Upper lobe of left lung (tissue), 6 donors: ENCODE results near the gene SULT1E1. TPM values are rescaled to one million over a fixed set of nuclear protein-coding genes. Genes with fewer than 3 reads are reported as not detected.

Source experiments
- ATAC-seq, 2 donors: fragments of 200-7000 bp; cut with Tn5 transposase; one replicate each; pipeline ENCODE4 v1.9.1; 2022; ENCODE audit warnings: mild to moderate bottlenecking in 2 of 2, moderate library complexity in 2 of 2; ENCODE audit not compliant: low FRiP score in 2 of 2
- DNase-seq, 2 donors: peaks; one replicate each; pipeline ENCODE4 v3.0.0-alpha.2; 2019 to 2020
- H3K27ac ChIP-seq, 4 donors: fragments of 200-600 bp; sonication (generic); one replicate each; pipeline ENCODE4 v1.5.1; 2016 to 2019
- H3K27me3 ChIP-seq, 4 donors: fragments of 200-600 bp; sonication (generic); one replicate each; pipeline ENCODE4 v1.5.1; 2017 to 2019
- H3K36me3 ChIP-seq, 4 donors: fragments of 200-600 bp; sonication (generic); one replicate each; pipeline ENCODE4 v1.5.1; 2016 to 2019
- H3K4me1 ChIP-seq, 4 donors: fragments of 200-600 bp; sonication (generic); one replicate each; pipeline ENCODE4 v1.5.1; 2018 to 2019
- H3K4me3 ChIP-seq, 4 donors: fragments of 200-600 bp; sonication (generic); one replicate each; pipeline ENCODE4 v1.5.1; 2017 to 2019; ENCODE audit warnings: mild to moderate bottlenecking in 2 of 4, moderate library complexity in 1 of 4
- H3K9me3 ChIP-seq, 4 donors: fragments of 200-600 bp; sonication (generic); one replicate each; pipeline ENCODE4 v1.5.1; 2018 to 2019
- EP300 ChIP-seq, 4 donors: sonication (generic); formaldehyde crosslinking; IDR thresholded peaks; one replicate each; pipeline ENCODE4 v1.5.1; 2017; ENCODE audit warnings: antibody characterized with exemption in 4 of 4, control low read depth in 2 of 4
- POLR2A ChIP-seq, 4 donors: fragments of 450-650 bp; IDR thresholded peaks; one replicate each; pipeline ENCODE4 v1.5.1; 2016 to 2017; ENCODE audit warnings: antibody characterized with exemption in 4 of 4, mild to moderate bottlenecking in 2 of 4
- POLR2AphosphoS5 ChIP-seq, 2 donors: sonication (generic); formaldehyde crosslinking; IDR thresholded peaks; one replicate each; pipeline ENCODE4 v1.5.1; 2017; ENCODE audit warnings: antibody characterized with exemption in 2 of 2
- WGBS, 2 donors: methylation state at CpG; one replicate each; pipeline ENCODE4 v1.1.5; 2017 to 2018; 5-methylcytosine and 5-hydroxymethylcytosine counted together
- total RNA-seq, 6 donors: library from RNA; depleted of rRNA in 4 of 6; stranded (reverse); fragments of >200 nt in 4 of 6; gene quantifications; one replicate each; pipeline versions ENCODE4 v1.1.0 to v1.2.1, GENCODE V29; 2016 to 2021
- TF ChIP-seq, protein P1 (sequence below), 6 experiments: fragments of 450-650 bp in 4 of 6; fragments of 200-600 bp in 2 of 6; sonication (generic) in 2 of 6; IDR thresholded peaks; one replicate each; pipeline ENCODE4 v1.5.1; 2016 to 2019; ENCODE audit warnings: antibody characterized with exemption in 6 of 6
- donor health status: DM: no; HTN: no; CAD: no; lungs with moderate emphysema.
- donor health status: DM: no; HTN: yes; CAD: no; lungs with severe emphysema.

Gene SULT1E1
- total RNA-seq, 6 donors from 2014 or later, result 1.2 to 4.3 (median 2.2) TPM; not detected in 1

DNA sequence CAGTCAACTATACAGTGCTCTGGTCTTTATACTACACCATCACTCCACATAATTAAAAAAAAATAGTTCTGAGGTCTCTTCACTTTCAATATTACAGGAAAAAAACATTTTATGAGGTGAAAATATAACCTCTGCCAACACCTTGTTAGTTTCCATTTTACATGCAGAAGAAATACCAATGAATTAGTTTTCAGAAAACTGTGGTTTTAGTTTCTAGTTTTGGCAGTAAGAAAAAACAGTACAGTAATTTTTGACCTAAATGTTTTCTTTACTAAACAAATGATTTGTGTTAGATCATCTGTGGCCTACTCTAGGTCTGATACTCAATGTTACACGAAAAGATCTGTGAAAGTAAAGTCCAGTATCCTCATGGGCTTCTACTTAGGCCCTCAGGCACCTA is 10.0 kb downstream of the SULT1E1 start:
- no peak overlapping the region for H3K4me3 ChIP-seq
- no peak for TF ChIP-seq POLR2AphosphoS5 (IDR thresholded peaks at IDR 0.05)
- TF ChIP-seq EP300 (IDR thresholded peaks at IDR 0.05), result no peak
- no peak for TF ChIP-seq POLR2A (IDR thresholded peaks at IDR 0.05)
- TF ChIP-seq, protein P1, sequence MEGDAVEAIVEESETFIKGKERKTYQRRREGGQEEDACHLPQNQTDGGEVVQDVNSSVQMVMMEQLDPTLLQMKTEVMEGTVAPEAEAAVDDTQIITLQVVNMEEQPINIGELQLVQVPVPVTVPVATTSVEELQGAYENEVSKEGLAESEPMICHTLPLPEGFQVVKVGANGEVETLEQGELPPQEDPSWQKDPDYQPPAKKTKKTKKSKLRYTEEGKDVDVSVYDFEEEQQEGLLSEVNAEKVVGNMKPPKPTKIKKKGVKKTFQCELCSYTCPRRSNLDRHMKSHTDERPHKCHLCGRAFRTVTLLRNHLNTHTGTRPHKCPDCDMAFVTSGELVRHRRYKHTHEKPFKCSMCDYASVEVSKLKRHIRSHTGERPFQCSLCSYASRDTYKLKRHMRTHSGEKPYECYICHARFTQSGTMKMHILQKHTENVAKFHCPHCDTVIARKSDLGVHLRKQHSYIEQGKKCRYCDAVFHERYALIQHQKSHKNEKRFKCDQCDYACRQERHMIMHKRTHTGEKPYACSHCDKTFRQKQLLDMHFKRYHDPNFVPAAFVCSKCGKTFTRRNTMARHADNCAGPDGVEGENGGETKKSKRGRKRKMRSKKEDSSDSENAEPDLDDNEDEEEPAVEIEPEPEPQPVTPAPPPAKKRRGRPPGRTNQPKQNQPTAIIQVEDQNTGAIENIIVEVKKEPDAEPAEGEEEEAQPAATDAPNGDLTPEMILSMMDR (IDR thresholded peaks at IDR 0.05), result no peak
- no peaks in the 10 kb centered on the region for H3K4me1 ChIP-seq
- 69 to 87% methylated on average over 1 of the region's 1 CpG for WGBS, 2 donors
- DNase-seq (no peak), ATAC-seq (no peak)
- no peaks in the 10 kb centered on the region for H3K9me3 ChIP-seq
- no peaks in the 10 kb centered on the region for H3K36me3 ChIP-seq
- no peaks in the 10 kb centered on the region for H3K27me3 ChIP-seq
- H3K27ac ChIP-seq, result no peak overlapping the region

DNA sequence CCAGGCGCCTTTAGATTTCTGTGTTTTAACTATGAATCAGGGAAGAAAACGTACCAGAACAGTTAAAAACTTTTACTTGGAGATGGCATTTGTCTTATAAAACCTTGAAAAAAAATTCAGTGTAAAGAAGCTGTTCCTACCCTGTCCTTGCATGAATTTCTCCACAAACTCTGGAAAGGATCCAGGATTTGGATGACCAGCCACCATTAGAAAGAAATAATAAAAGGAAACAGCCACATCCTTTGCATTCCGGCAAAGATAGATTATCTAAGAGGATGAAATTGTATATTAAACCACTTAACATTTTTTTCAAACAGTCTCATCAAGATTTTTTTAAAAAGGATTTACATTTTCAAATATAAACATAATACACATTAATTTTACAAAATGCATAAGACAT is 10.6 kb downstream of the SULT1E1 start:
- DNase-seq, result no peak
- Histone ChIP-seq H3K27me3 (no peaks in the 10 kb centered on the region), H3K9me3 (no peaks in the 10 kb centered on the region), H3K36me3 (no peaks in the 10 kb centered on the region), H3K4me3 (no peak overlapping the region), H3K4me1 (no peaks in the 10 kb centered on the region), H3K27ac (no peak overlapping the region)
- no peak for ATAC-seq
- 61 to 66% methylated on average over 3 of the region's 3 CpGs for WGBS, 2 donors
- TF ChIP-seq EP300 (IDR thresholded peaks at IDR 0.05) (no peak), POLR2AphosphoS5 (IDR thresholded peaks at IDR 0.05) (no peak), POLR2A (IDR thresholded peaks at IDR 0.05) (no peak)
- TF ChIP-seq, protein P1 (IDR thresholded peaks at IDR 0.05), result no peak

DNA sequence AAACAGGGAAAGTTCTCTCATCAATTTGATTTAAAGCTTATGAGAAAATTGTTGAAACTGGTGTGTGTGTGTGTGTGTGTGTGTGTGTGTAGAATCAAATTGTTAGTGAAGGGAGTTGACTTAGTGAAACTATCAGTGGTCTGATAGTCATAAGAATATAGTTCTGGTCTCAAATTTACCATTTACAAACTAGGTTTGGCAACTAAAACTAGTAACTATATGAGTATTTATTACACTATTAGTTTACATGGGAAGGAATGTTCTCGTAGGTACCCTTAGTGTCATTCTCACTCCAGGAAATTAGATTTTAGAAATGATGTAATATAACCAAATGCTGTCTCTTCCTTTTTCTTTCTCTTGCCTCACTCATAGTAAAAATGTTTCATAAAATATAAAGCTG is 11.9 kb downstream of the SULT1E1 start:
- no peaks in the 10 kb centered on the region for H3K4me1 ChIP-seq
- no peak overlapping the region for H3K27ac ChIP-seq
- DNase-seq, result no peak
- TF ChIP-seq EP300 (IDR thresholded peaks at IDR 0.05) (no peak), POLR2AphosphoS5 (IDR thresholded peaks at IDR 0.05) (no peak), POLR2A (IDR thresholded peaks at IDR 0.05) (no peak)
- TF ChIP-seq, protein P1 (IDR thresholded peaks at IDR 0.05), result no peak
- H3K4me3 ChIP-seq, result no peak overlapping the region
- H3K36me3 ChIP-seq, result no peaks in the 10 kb centered on the region
- no peaks in the 10 kb centered on the region for H3K9me3 ChIP-seq
- H3K27me3 ChIP-seq, result no peaks in the 10 kb centered on the region
- no peak for ATAC-seq
- WGBS, 2 donors, result 42 to 57% methylated on average over 1 of the region's 1 CpG

DNA sequence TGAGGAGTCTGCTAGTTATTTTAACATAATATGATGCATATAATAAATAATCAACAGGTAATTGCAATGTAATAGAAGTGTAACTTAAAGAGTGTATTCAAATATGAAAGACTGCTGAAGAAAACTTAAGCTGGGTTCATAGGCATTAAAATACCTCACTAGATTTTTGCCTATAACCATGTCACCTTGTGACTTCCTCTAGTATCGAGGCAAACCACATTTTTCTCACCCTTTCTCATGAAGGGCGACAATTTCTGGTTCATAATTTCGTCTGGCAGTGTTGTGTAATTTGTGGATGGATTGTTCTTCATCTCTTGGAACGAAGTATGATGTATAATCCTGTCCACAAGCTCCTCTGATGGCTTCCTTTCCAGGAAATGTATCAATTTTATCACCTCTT is 16.0 kb downstream of the SULT1E1 start:
- no peak for ATAC-seq

DNA sequence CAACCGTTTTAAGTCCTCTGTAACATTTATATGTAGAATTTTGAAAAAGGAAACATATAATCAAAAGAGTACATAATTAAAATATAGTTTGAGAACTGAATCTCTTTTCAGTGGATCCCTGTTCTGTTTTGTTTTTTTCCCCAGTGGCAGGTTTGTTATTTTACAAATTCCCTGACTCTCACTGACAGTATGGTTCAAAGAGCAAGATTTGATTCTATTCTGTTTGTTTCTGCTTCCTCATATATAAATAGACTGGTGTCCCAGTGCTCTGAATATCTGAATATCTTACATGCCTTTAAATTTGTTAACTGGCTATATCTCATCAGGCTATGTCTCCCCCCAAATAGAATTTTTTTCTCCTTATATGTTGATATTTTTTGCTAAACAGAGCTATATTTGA is 16.6 kb downstream of the SULT1E1 start:
- DNase-seq, result no peak
- ATAC-seq, result no peak
- H3K4me3 ChIP-seq, result no peak overlapping the region
- no peaks in the 10 kb centered on the region for H3K4me1 ChIP-seq
- no peaks in the 10 kb centered on the region for H3K9me3 ChIP-seq
- 0% methylated on average over 1 of the region's 1 CpG for WGBS, 2 donors
- TF ChIP-seq, protein P1 (IDR thresholded peaks at IDR 0.05), result no peak
- TF ChIP-seq POLR2AphosphoS5 (IDR thresholded peaks at IDR 0.05) (no peak), POLR2A (IDR thresholded peaks at IDR 0.05) (no peak), EP300 (IDR thresholded peaks at IDR 0.05) (no peak)
- H3K27ac ChIP-seq, result no peak overlapping the region
- H3K27me3 ChIP-seq, result no peaks in the 10 kb centered on the region
- H3K36me3 ChIP-seq, result no peaks in the 10 kb centered on the region

More for the DNA sequence above, 16.0 kb downstream of the SULT1E1 start:
- TF ChIP-seq POLR2AphosphoS5 (IDR thresholded peaks at IDR 0.05), result no peak
- H3K27me3 ChIP-seq, result no peaks in the 10 kb centered on the region
- no peaks in the 10 kb centered on the region for H3K9me3 ChIP-seq
- 46 to 50% methylated on average over 4 of the region's 4 CpGs for WGBS, 2 donors
- no peak for DNase-seq
- H3K4me1 ChIP-seq, result no peaks in the 10 kb centered on the region
- H3K4me3 ChIP-seq, result no peak overlapping the region
- no peaks in the 10 kb centered on the region for H3K36me3 ChIP-seq
- no peak overlapping the region for H3K27ac ChIP-seq
